ENCODE data around the gene TNRC6A.
"Not testable (repeated sequence)": the region's sequence is repeated elsewhere in the genome, so short reads cannot be mapped to it uniquely, and the experiment has no call there.

The TNRC6A gene

DNA sequence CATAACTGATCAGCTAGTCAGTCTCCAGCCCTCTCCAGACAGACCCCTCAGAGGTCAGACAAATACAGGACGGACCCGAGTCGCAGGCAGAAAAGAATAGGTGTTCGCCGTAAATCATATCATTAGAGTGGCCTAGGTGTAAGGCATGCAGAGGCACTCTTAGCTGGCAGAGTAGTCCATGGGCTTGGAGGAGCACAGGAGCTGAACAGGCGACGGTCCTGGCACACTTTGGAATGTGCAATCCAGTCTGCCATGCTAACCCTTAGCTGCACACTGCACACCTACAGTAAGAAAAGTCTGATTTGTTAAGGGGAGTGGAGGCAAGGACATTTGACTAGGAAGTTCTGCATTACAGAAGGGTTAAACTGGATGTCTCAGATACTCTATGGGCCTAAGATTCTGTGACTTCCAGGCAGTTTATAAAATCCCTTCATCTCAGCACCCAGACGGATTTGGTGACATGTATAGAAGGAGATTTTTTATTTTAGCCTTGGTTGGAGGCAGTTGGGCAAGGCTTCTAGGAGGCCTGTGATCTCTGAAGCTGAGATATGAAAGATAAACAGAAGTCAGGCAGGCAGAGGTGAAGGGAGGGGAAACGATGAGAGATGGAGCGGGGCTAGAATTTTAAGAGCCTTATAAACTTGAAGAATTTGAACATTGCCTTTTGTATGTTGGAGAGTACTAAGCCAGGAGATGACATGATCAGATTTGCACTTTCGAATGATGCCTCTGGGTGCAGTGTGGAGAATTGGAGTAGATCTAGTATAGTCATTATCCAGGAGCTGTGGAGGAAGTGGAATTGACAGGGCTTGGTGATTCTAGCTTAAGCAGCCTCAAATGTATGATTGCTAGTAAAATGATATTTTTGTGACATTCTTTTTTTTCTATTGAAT is 81.7 kb downstream of the TNRC6A start:
- no peaks in the 10 kb centered on the region for H3F3A ChIP-seq (ENCODE audit: low read depth)
- no peaks in the 10 kb centered on the region for H3K4me1 ChIP-seq (ENCODE audit: insufficient read depth, low read length, poor library complexity, severe bottlenecking)
- H3K9ac ChIP-seq (ENCODE audit: low read depth, low read length, poor library complexity, severe bottlenecking) = no peak overlapping the region
- H4K20me1 ChIP-seq (ENCODE audit: insufficient read depth, low read length, poor library complexity, severe bottlenecking) = no peaks in the 10 kb centered on the region
- H3K4me2 ChIP-seq (ENCODE audit: low read depth, low read length, poor library complexity, severe bottlenecking) = no peak overlapping the region
- no peaks in the 10 kb centered on the region for H3K9me3 ChIP-seq (ENCODE audit: insufficient read depth, low read depth, low read length)
- H3K36me3 ChIP-seq (ENCODE audit: insufficient read depth, low read length) = peaks cover 92% of the 10 kb centered on the region
- no peak for TF ChIP-seq EZH2phosphoT487 (IDR thresholded peaks at IDR 0.05; ENCODE audit: borderline replicate concordance)
- TF ChIP-seq, protein P1, sequence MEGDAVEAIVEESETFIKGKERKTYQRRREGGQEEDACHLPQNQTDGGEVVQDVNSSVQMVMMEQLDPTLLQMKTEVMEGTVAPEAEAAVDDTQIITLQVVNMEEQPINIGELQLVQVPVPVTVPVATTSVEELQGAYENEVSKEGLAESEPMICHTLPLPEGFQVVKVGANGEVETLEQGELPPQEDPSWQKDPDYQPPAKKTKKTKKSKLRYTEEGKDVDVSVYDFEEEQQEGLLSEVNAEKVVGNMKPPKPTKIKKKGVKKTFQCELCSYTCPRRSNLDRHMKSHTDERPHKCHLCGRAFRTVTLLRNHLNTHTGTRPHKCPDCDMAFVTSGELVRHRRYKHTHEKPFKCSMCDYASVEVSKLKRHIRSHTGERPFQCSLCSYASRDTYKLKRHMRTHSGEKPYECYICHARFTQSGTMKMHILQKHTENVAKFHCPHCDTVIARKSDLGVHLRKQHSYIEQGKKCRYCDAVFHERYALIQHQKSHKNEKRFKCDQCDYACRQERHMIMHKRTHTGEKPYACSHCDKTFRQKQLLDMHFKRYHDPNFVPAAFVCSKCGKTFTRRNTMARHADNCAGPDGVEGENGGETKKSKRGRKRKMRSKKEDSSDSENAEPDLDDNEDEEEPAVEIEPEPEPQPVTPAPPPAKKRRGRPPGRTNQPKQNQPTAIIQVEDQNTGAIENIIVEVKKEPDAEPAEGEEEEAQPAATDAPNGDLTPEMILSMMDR (conservative IDR thresholded peaks at IDR 0.05; ENCODE audit: low read length) = no peak
- H3K27me3 ChIP-seq (ENCODE audit: insufficient read depth, low read length, poor library complexity, severe bottlenecking) = no peaks in the 10 kb centered on the region
- no peak overlapping the region for H2AFZ ChIP-seq (ENCODE audit: low read length)
- no peak overlapping the region for H3K4me3 ChIP-seq (ENCODE audit: low read length, poor library complexity, severe bottlenecking)
- H3K79me2 ChIP-seq (ENCODE audit: insufficient read depth, low read length) = no peaks in the 10 kb centered on the region
- no peaks in the 10 kb centered on the region for H3K9me2 ChIP-seq (replicated peaks; ENCODE audit: low read depth, low read length)

DNA sequence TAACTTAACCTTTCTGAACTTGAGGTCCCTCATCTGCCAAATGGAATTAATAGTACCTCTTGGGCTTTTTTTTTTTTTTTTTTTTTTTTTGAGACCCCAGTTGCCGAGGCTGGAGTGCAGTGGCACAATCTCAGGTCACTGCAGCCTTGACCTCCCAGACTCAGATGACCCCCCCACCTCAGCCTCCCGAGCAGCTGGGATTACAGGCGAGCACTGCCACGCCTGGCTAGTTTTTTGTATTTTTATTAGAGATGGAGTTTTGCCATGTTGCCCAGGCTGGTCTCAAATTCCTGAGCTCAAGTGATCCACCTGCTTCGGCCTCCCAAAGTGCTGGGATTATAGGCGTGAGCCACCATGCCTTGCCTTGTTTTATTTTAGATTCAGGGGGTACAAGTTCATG is 83.4 kb downstream of the TNRC6A start:
- H4K20me1 ChIP-seq (ENCODE audit: insufficient read depth, low read length, poor library complexity, severe bottlenecking); H3F3A ChIP-seq (ENCODE audit: low read depth); H3K4me3 ChIP-seq (ENCODE audit: low read length, poor library complexity, severe bottlenecking); H2AFZ ChIP-seq (ENCODE audit: low read length); H3K4me1 ChIP-seq (ENCODE audit: insufficient read depth, low read length, poor library complexity, severe bottlenecking); H3K9ac ChIP-seq (ENCODE audit: low read depth, low read length, poor library complexity, severe bottlenecking); H3K27me3 ChIP-seq (ENCODE audit: insufficient read depth, low read length, poor library complexity, severe bottlenecking); H3K9me3 ChIP-seq (ENCODE audit: insufficient read depth, low read depth, low read length); H3K9me2 ChIP-seq (replicated peaks; ENCODE audit: low read depth, low read length); H3K79me2 ChIP-seq (ENCODE audit: insufficient read depth, low read length); H3K4me2 ChIP-seq (ENCODE audit: low read depth, low read length, poor library complexity, severe bottlenecking): not testable (repeated sequence)
- H3K36me3 ChIP-seq (ENCODE audit: insufficient read depth, low read length) = peaks cover 90% of the 10 kb centered on the region

DNA sequence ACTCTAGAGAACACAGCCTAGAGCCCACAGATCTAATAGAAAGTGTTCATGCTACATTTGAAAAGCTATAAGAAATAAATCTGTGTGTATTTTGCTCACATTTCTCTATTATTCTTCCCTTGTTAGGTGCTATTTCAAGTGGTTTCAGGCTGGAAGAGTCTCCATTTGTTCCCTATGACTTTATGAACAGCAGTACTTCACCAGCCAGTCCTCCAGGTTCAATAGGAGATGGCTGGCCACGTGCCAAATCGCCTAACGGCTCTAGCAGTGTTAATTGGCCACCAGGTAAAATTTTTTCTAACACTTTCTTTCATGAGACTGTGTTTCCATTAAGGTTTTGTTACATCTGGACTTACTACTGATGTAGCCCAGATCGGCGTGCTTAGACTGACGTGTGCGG is 85.6 kb downstream of the TNRC6A start:
- Histone ChIP-seq H3F3A (ENCODE audit: low read depth) (no peaks in the 10 kb centered on the region), H3K9ac (ENCODE audit: low read depth, low read length, poor library complexity, severe bottlenecking) (no peak overlapping the region), H4K20me1 (ENCODE audit: insufficient read depth, low read length, poor library complexity, severe bottlenecking) (no peaks in the 10 kb centered on the region), H3K9me2 (replicated peaks; ENCODE audit: low read depth, low read length) (no peaks in the 10 kb centered on the region), H3K27me3 (ENCODE audit: insufficient read depth, low read length, poor library complexity, severe bottlenecking) (no peaks in the 10 kb centered on the region), H3K9me3 (ENCODE audit: insufficient read depth, low read depth, low read length) (no peaks in the 10 kb centered on the region), H3K36me3 (ENCODE audit: insufficient read depth, low read length) (peaks cover 91% of the 10 kb centered on the region; the same call in 1 of the 2 replicates), H2AFZ (ENCODE audit: low read length) (no peak overlapping the region), H3K4me3 (ENCODE audit: low read length, poor library complexity, severe bottlenecking) (no peak overlapping the region), H3K4me2 (ENCODE audit: low read depth, low read length, poor library complexity, severe bottlenecking) (no peak overlapping the region), H3K79me2 (ENCODE audit: insufficient read depth, low read length) (no peaks in the 10 kb centered on the region), H3K4me1 (ENCODE audit: insufficient read depth, low read length, poor library complexity, severe bottlenecking) (no peaks in the 10 kb centered on the region)
- no peak for TF ChIP-seq EZH2phosphoT487 (IDR thresholded peaks at IDR 0.05; ENCODE audit: borderline replicate concordance)
- TF ChIP-seq, protein P1 (conservative IDR thresholded peaks at IDR 0.05; ENCODE audit: low read length) = no peak

DNA sequence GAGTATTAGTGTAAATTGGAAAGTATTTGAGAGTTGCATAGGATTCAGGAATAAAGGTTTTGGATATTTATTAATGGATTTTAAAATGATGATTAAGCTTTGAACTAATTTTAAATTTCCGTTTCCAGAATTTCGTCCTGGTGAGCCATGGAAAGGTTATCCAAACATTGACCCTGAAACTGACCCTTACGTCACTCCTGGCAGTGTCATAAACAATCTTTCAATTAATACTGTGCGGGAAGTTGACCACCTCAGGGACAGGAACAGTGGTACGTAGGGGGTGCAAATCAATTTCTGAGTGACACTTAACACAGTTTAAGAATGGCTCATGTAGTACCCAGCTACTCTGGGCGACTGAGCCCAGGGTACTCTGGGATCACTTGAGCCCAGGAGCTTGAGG is 87.2 kb downstream of the TNRC6A start:
- Histone ChIP-seq H3K9me3 (ENCODE audit: insufficient read depth, low read depth, low read length) (no peaks in the 10 kb centered on the region), H3F3A (ENCODE audit: low read depth) (no peaks in the 10 kb centered on the region), H3K27me3 (ENCODE audit: insufficient read depth, low read length, poor library complexity, severe bottlenecking) (no peaks in the 10 kb centered on the region), H4K20me1 (ENCODE audit: insufficient read depth, low read length, poor library complexity, severe bottlenecking) (no peaks in the 10 kb centered on the region), H3K36me3 (ENCODE audit: insufficient read depth, low read length) (peaks cover 92% of the 10 kb centered on the region; the same call in 1 of the 2 replicates), H2AFZ (ENCODE audit: low read length) (no peak overlapping the region), H3K4me3 (ENCODE audit: low read length, poor library complexity, severe bottlenecking) (no peak overlapping the region), H3K9ac (ENCODE audit: low read depth, low read length, poor library complexity, severe bottlenecking) (no peak overlapping the region), H3K4me1 (ENCODE audit: insufficient read depth, low read length, poor library complexity, severe bottlenecking) (no peaks in the 10 kb centered on the region), H3K79me2 (ENCODE audit: insufficient read depth, low read length) (no peaks in the 10 kb centered on the region), H3K4me2 (ENCODE audit: low read depth, low read length, poor library complexity, severe bottlenecking) (no peak overlapping the region), H3K9me2 (replicated peaks; ENCODE audit: low read depth, low read length) (no peaks in the 10 kb centered on the region)
- no peak for TF ChIP-seq EZH2phosphoT487 (IDR thresholded peaks at IDR 0.05; ENCODE audit: borderline replicate concordance)
- TF ChIP-seq, protein P1 (conservative IDR thresholded peaks at IDR 0.05; ENCODE audit: low read length) = no peak
